ENCODE results near the gene DCAF11. TPM values are rescaled to one million over a fixed set of nuclear protein-coding genes. Genes with fewer than 3 reads are reported as not detected.

DCAF11 gene
- total RNA-seq: 38.0 and 68.5 TPM in 2 replicates

DNA sequence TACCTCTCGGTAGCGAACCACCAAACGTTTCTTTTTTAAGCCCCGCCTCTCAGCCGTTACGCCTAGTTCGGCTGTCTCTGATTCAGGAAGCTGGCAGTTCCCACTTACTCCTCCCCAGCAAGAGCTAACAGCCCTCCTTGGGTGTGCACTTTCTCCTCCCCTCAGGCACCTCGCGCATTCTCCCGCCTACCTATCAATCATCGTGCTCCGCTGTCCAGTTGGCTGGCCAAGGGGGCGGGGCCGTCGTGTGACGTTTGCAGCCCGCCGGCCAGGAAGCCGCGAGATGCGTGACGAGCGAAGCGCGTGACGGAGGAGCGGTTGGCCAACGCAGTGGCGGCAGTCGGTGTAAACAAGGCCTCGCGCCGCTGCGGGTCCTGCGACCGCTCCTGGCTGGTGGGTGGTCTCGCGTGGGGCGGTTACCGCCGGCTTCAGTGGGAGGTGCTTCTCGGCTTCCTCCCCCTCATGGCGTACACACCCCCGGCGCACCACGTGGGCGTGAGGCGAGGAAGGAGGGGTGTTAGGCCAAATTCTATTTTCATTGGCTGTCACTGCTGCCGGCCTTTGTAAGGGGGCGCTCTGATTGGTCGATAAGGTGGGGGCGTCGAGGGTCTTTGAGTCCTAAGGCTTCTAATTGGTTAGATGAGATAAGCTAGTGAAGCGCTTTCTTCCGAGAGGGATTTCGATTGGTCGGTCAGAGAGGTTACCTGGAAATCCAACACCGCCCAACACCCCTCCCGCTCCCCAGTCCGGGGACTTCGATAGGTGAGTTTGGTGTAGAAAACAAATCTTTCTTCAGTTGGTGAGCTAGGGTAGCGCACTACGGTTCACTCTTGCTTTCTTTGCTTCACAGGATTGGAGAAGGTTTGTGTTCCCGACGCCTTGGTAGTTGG is at the start of gene DCAF11, which contains the start of gene NRL:
DCAF11 (plus strand) TSS at position 246 of the 890 bp plus-strand sequence. CDS start 818 bp downstream, outside the sequence.
NRL (minus strand) TSS at position 418 of the 890 bp plus-strand sequence. CDS start 32,101 bp downstream, outside the sequence.

DNA sequence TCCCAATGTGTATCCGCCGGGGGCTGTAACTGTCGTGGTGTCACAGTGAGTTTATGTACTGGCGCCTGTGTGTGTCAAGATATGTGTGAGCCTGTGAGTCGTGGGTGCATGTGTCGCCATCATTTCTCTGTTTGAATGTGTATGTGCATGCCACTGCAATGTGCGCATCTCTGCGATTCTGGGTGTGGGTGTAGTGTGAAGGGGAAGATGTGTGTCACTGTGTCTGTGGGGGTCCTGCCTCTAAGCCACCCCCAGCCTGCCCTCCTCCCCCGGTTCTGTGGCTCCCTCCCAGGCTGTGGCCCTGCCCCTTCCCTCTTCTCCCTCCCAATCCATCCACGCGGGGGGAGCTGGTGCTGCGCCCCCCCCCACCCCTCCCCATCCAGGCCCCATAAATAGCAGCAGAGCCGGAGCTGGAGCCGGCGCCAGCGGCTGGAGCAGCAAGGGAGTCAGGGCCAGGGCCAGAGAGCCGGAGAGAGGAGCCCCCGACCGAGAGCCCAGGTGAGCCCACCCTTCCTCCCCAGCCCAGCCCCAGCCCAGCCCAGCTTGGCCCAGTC is 43.4 kb upstream of the DCAF11 start, which contains the start of gene CPNE6:
CPNE6 (plus strand) TSS at position 419 of the 554 bp plus-strand sequence. CDS start 1,375 bp downstream, outside the sequence.

DNA sequence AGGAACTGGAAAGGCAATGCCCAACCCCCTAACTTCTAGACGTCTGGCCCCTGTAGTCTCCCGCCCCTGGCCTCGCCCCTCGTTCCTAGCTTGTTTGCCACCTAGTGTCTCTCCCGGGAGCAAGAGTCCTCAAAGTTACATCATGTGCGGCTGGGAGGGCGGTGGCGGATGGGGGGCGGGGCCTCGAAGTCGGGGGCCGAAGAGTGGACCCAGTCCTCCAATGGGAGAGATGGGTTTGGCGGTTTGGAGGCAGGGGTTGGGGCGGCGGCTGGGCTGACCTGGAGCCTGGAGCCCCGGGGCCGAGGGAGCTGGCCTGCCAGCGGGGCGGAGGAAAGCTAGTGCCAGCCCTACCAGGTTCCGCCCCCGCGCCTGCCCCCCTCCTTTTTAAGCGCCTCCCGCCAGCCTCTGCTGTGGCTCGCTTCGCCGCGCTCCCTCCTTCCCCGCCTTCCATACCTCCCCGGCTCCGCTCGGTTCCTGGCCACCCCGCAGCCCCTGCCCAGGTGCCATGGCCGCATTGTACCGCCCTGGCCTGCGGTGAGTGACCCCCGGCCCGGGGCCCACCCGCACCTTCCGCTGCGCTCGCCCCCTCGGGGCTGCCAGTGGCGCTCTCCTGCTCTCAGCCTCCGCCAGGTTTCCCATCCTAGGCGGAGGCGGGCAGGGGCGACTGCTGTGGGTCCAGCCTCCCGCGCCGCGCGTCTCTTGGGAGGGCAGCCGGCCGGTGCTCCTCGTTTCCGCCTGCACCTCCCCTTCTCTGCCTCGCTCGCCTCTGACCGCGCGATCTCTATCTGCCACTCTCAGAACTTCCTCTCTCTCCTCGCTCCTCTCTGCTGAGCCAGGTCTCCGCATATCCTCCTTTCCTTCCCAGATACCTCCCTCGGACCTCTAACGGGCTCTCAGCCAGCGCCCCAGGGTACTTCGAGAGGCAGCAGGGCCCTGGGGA is 20.4 kb upstream of the DCAF11 start, which contains the start of gene PCK2:
PCK2 (plus strand) TSS at position 411 of the 940 bp plus-strand sequence; CDS start at position 506, 95 bp downstream.

DNA sequence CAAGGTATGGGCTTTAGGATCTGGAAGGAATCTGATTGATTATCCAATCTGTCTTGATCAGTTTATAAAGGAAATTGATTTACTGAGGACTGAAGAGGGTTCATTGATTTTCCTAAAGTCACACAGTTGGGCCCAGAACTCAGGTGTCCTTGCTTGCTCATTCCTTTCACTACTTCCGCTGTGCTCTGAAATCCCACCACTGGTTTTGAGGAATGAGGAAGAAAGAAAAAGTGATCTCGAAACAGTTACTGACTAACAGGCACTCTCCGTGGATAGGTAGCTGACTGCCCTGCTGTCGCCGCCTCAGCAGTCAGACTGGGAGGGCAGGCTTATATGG is 15.8 kb downstream of the DCAF11 start, which contains the start of gene FITM1:
FITM1 (plus strand) TSS at position 280 of the 337 bp plus-strand sequence. CDS start 905 bp downstream, outside the sequence.

DNA sequence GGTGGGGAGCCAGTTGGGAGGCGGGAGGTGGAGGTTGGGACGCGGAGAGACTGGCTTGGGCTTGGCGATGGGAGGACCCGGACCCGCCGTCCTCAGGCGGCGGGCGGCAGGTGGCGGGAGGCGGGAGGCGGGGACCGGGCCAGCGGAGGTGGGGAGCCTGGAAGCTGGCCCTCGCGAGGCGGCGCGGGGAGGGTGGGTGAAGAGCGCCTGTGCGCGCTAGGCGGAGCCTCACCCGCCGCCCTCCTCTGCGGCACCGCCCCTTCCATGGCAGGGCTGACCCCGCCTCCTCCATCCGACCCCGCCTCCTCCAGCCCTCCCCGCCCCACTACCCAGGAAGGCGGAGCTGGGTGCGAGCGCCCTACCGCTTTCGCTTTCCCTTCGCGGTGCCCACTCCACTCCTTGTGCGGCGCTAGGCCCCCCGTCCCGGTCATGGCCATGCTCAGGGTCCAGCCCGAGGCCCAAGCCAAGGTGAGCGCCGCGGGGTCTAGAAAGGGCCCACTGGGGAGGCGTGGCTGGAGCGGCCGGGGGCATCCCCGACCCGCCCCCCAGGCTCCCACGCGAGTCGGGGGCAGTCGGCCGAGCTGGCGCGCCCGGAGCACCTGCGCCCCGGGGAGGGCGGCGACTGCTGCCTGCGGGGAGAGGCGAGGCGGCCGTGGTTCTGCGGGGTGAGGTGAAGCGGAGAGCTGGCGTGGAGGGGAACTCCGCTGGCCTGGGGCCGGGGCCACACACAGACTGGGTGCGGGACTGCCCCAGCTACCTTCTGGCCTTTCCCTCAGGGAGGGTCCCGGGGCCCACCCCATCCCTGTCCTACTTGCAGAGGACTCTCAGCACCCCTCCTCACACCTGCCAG is 21.5 kb downstream of the DCAF11 start, which contains the start of gene PSME1:
PSME1 (plus strand) TSS at position 361 of the 850 bp plus-strand sequence; CDS start at position 430, 69 bp downstream.

DNA sequence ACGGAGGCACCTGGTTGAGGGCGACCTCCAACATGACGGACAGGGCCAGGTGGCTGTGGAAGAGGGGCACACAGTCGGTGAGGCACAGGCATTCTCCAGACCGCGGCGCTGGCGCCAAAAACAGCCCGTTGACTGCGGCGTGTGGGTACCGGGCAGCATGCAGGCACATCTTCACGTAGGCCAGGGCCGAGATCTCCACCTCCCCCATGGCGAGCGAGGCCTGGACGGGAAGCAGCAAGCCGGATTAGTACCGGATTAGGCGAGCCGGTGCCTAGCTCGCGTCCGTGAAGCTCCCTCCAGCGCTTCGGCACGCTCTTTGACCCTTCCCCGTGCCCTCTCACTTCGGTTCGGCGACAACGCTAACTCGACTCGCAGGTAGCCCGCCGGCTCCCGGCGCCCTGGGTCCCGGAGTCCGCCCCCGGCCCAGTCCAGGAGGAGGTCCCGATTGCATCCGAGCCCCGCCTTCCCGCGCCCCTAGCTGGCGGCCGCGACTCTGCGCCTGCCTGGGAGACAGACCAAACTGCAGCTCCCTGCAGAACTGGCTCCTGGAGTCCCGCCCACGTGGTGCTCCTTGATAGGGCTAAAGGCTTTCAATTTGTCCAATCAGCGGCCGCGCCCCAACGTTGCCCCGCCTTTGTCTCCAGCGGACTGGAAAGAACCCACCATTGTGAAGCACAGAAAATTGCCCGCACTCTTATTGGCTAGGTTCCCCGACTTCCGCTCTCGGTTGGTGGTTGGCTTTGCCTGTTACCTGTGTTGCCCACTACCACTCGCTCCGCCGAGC is 26.7 kb downstream of the DCAF11 start, which contains the start of gene EMC9:
EMC9 (minus strand) TSS at position 495 of the 784 bp plus-strand sequence; CDS start at position 208, 287 bp downstream.

DNA sequence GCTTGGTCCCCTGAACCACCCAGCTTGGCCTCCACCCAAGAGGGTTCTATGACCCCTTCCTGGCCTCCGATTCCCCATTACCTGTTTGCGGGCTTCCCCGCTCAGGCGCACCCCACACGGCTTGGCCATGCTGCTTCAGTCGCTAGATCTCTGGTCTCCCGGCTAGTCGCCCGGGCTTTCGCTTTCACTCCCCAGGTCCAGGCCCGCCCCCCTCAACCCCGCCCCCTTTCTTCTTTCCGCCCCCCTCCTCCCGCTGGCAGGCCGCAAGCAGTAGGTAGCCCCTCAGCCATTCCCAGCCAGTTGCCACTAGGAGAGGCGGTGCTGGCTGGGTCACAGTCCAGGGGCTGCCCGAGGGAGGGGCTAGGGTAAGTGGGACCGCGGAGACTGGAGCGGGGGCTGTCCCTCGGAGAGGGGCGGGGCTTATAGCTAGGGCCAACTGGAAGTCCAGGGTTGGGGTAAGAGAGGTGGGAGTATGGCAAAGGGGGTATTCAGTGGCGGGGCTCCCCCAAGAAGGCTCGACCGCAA is 31.9 kb downstream of the DCAF11 start, which contains the start of gene PSME2:
PSME2 (minus strand) TSS at position 158 of the 525 bp plus-strand sequence; CDS start at position 129, 29 bp downstream.

DNA sequence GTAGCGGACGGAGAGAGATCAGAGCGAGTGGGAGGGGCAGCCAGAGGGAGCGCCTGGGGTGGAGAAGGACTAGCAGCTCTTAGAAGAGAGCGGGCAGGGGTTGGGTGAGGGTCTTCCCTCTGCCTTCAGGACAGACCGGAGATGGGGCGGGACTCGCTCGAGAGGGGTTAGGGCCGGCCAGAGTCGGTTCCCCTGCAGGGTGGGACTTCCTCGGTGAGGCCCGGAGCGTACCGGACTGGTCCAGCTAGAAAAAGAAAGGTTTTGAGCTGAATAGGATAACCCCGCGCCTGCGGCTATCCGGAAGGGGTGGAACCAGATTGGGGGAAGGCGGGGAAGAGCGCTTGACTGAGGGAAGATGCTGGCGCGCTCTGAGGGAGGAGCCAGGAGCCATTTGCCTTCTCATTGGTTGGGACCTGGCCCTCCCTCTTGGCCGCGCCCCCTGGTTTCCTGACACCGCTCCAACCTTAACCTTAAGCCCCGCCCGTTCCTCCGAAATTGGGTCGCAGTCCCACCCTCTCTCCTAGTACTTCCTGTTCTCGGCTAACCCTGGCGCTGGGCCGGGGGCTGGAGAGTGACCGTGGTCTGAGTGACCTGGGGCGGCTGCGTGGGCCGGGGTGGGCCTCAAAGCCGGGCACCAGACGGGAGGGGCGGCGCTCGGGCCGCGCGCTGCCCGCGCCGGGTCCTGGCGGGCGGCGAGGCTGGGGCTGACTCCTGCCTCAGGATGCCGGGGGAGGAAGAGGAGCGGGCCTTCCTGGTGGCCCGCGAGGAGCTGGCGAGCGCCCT is 32.6 kb downstream of the DCAF11 start, which contains the start of gene RNF31:
RNF31 (plus strand) TSS at position 521 of the 783 bp plus-strand sequence; CDS start at position 722, 201 bp downstream.

DNA sequence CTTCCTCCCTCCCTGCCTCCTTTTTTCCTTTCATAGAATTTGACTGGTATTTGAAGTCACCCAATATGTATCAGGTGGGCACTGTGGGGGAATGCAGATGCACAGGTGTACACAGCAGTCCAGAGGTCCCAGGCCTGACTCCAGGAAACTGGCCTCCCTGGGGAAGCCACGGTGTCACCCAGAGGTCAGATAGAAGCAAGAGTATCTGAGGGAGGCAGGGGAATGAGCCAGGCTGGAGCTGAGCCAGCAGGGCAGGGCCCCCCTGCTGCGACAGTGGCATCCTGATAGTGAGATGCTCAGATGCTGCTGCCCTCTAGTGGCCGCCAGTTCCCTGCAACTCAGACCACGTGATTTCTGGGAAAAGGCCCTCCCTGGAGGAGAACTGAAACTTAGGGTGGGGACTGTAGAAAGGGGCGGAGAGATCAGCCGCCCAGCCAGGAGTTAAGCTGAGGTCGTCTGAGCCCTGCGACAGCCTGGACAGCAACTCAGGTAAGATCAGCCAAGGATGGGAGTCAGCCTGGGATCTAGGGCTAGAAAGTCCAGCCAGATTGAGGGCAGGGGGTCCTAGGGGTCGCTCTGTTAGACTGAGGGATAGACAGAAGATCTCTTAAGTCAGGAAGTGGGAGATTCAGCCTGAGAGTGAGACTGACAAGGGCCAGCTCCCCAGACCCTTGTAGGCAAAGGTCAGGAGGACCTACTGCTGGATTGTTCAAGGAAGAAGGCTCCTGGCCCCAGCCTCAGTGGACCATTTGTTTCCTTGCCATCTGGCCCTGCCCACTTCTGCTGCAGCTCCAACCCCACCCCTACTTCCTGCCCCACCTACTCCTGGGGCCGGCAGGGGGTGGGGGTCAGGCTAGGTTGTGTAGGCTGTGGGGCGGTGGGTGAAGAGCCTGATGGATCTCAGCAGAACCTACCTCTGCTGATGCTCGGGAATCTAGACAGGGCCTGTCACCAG is 46.5 kb downstream of the DCAF11 start, which contains the start of gene IRF9:
IRF9 (plus strand) TSS at position 416 of the 955 bp plus-strand sequence. CDS start 880 bp downstream, outside the sequence.

DNA sequence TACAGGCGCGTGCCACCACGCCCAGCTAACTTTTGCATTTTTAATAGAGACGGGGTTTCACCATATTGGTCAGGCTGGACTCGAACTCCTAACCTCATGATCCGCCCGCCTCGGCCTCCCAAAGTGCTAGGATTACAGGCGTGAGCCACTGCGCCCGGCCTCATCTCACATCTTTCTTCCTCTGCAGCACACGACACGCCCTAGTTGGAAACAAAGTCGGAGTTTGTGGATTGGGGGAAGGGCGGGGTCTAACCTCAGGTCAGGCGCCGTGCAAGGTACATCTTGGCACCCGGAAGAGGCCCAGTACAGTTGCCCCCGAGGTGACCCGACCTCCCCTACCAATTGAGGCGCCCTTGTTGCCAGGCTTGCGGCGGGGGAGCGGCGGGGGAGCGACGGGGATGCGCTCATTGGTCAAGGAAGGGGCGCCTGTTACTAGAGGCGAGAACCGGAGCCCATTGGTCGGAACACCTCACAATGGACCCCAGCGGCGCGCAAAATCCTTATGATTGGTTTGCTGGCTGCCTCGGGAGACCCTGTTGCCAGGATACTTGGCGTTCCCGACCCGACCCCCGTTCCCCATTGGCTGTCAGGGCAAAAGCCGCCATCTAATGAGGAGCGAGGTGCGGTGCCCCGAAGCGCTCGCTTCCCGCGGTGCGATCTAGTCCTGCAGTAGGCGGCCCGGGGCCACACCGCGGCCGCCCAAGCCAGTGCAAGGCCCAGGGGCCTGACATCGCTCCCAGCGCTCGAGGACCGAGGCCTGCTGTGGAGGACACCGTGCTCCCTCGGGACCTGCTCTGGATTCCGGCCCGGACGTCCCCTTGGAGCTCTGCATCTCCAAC is 57.1 kb downstream of the DCAF11 start, which contains the start of gene REC8:
REC8 (plus strand) TSS at position 659 of the 839 bp plus-strand sequence. CDS start 473 bp downstream, outside the sequence.

Other genes starting within 250 kb of the DCAF11 start
- gene DHRS4, start 161.0 kb upstream of the DCAF11 start, total RNA-seq: 39.6 and 44.0 TPM in 2 replicates
- gene DHRS4L2, start 125.8 kb upstream of the DCAF11 start, total RNA-seq: 11.9 and 19.0 TPM in 2 replicates
- under 0.01 and 0.38 TPM in 2 replicates for gene CARMIL3, start 62.8 kb upstream of the DCAF11 start, total RNA-seq
- gene CPNE6, start 43.2 kb upstream of the DCAF11 start, total RNA-seq: not detected in 2 replicates
- 65.0 and 80.9 TPM in 2 replicates for gene PCK2, start 20.5 kb upstream of the DCAF11 start, total RNA-seq
- gene NRL, start 172 bp downstream of the DCAF11 start, total RNA-seq: 3.4 and 3.5 TPM in 2 replicates
- gene FITM1, start 15.9 kb downstream of the DCAF11 start, total RNA-seq: 0.13 TPM in 1 of 2 replicates, not detected in the other
- 139 and 159 TPM in 2 replicates for gene PSME1, start 21.4 kb downstream of the DCAF11 start, total RNA-seq
- 10.3 and 38.1 TPM in 2 replicates for gene EMC9, start 26.8 kb downstream of the DCAF11 start, total RNA-seq
- gene PSME2, start 31.8 kb downstream of the DCAF11 start, total RNA-seq: 64.3 and 68.9 TPM in 2 replicates
- gene RNF31, start 32.7 kb downstream of the DCAF11 start, total RNA-seq: 34.9 and 54.6 TPM in 2 replicates
- gene IRF9, start 46.5 kb downstream of the DCAF11 start, total RNA-seq: 24.6 and 85.1 TPM in 2 replicates
- gene REC8, start 57.3 kb downstream of the DCAF11 start, total RNA-seq: 151 and 228 TPM in 2 replicates
- gene IPO4, start 74.0 kb downstream of the DCAF11 start, total RNA-seq: 50.6 and 80.5 TPM in 2 replicates
- 58.7 and 75.7 TPM in 2 replicates for gene TM9SF1, start 80.7 kb downstream of the DCAF11 start, total RNA-seq
- not detected in 2 replicates for gene TSSK4, start 90.9 kb downstream of the DCAF11 start, total RNA-seq
- gene CHMP4A, start 98.7 kb downstream of the DCAF11 start, total RNA-seq: 20.2 and 24.4 TPM in 2 replicates
- 5.9 and 16.9 TPM in 2 replicates for gene MDP1, start 101.3 kb downstream of the DCAF11 start, total RNA-seq
- 93.6 and 135 TPM in 2 replicates for gene NEDD8, start 117.6 kb downstream of the DCAF11 start, total RNA-seq
- gene GMPR2, start 118.2 kb downstream of the DCAF11 start, total RNA-seq: 42.7 and 54.6 TPM in 2 replicates
- gene TINF2, start 127.8 kb downstream of the DCAF11 start, total RNA-seq: 44.0 and 47.4 TPM in 2 replicates
- 0.65 and 0.89 TPM in 2 replicates for gene TGM1, start 148.4 kb downstream of the DCAF11 start, total RNA-seq
- 33.7 TPM in 2 replicates for gene RABGGTA, start 156.8 kb downstream of the DCAF11 start, total RNA-seq
- 19.7 and 46.5 TPM in 2 replicates for gene DHRS1, start 185.0 kb downstream of the DCAF11 start, total RNA-seq
- 18.1 and 23.1 TPM in 2 replicates for gene NOP9, start 185.1 kb downstream of the DCAF11 start, total RNA-seq
- 1.1 and 1.3 TPM in 2 replicates for gene CIDEB, start 193.2 kb downstream of the DCAF11 start, total RNA-seq
- gene LTB4R2, start 195.4 kb downstream of the DCAF11 start, total RNA-seq: 1.1 and 1.3 TPM in 2 replicates
- gene LTB4R, start 196.7 kb downstream of the DCAF11 start, total RNA-seq: 0.98 and 1.9 TPM in 2 replicates
- gene ADCY4, start 220.3 kb downstream of the DCAF11 start, total RNA-seq: 0.16 and 1.5 TPM in 2 replicates
- gene RIPK3, start 225.2 kb downstream of the DCAF11 start, total RNA-seq: 1.1 and 1.8 TPM in 2 replicates

Measured in mesangial cell (primary cell).